HTR-8/SVneo (cell line): Measurements from ENCODE around the gene BTBD9.
A peak's percentile ranks its signal among the peaks of the same experiment; 100 is the strongest.

ENCODE experiments used
- DNase-seq: peaks from one replicate; pipeline ENCODE4 v3.0.0; 2011; ENCODE audit warnings: low spot score, mixed read lengths; ENCODE audit not compliant: insufficient read length
- FAIRE-seq: peaks from 2 replicates; lab custom pipeline; 2011; peaks lifted over from hg19 to GRCh38; lab: Jason Lieb, UNC

Gene BTBD9

DNA sequence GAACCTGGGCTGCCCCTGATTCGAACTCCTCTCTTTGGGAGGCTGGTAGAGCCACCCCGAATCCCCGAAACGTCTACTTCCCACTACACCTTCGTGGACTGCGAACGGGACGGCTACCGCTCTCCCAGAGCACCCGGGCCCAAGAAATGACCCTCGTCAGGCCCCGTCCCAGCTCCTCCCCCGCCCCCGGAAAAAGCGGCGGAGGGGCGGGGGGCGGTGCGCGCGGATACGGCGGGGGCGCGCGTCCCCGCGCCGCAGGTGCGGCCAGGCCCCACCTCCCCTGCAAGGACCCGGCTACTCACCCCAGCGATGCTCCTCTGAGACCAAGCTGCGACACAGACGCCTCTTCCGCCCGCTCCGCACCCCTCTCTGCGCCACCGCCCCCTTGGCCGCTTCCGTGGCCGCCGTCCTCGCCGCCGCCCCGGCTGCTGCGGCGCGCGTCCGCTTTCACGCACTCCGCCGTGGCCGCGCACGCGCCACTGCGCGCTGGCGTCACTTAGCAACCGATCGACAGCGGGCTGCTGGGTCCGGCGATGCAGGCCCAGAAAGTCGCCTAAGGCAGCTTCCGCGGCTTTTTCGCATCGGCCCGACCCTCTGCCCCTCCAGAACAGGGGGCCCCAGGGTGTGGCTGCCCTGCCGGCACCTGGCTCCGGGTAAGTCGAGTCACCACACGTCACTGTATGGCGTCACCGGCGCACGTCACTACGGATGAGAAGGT lies at the start of gene BTBD9:
TSS of gene BTBD9 (minus strand) at position 432 of the 718 bp plus-strand sequence.
- DNase-seq (peak; percentile 78), FAIRE-seq (peak; percentile 89)

DNA sequence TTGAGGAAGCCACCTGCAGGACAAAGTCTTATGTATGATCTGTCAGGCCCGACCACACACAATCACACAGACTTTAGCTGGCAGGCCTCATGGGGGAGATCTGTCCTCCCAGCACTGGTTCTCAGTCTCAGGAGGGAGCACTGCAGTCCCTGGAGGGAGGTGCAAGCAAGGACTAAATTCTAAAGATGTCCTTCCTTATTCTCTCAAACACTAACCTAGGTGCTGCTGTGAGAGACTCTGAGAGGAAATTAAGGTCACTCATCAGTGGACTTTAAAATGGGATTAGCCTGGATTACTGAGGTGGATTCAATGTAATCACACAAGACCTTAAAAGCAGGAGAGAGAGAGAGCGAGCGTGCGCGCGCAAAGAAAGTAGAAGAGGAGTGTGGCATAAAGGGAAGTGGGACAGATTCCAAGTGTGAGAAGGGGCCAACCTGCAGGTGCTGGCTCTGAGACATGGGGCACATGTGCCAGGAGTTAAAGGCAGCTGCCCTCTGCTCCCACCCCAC lies 48.9 kb upstream of the BTBD9 start:
- DNase-seq, result no peak
- FAIRE-seq, result no peak

DNA sequence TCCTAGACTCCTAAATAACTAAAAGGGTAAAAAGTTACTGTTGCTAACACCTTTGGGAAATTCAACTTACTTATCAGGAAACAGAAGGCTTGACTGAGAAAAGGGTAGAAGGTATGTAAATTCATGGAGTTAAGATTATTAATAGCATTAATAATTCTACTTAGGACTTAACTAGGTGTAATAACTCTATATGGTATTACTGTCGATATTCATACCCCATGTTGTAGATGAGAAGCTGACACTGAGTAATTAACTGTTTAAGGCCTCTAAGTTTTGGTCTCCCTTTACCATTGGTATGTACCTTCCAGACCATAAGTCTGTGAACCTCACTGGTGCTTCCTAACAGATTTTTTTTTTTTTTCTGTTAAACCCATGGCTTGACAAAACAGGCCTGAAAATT lies 47.8 kb upstream of the BTBD9 start:
- FAIRE-seq (no peak), DNase-seq (no peak)

DNA sequence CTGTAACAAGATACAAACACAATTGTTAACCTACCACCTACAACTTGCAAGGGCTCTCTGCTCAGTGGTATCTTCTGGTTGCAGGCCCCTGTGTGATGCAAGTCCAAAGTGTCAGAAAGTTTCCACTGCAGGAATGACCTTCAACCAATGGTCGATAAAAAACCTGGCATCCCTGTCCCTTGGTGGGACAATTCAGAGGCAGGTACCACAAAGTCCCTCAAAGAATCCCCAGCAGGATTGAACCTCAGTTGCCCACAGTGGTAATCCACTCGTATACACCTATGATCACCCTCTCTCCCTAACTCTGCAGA lies 47.3 kb upstream of the BTBD9 start:
- FAIRE-seq (no peak), DNase-seq (no peak)

DNA sequence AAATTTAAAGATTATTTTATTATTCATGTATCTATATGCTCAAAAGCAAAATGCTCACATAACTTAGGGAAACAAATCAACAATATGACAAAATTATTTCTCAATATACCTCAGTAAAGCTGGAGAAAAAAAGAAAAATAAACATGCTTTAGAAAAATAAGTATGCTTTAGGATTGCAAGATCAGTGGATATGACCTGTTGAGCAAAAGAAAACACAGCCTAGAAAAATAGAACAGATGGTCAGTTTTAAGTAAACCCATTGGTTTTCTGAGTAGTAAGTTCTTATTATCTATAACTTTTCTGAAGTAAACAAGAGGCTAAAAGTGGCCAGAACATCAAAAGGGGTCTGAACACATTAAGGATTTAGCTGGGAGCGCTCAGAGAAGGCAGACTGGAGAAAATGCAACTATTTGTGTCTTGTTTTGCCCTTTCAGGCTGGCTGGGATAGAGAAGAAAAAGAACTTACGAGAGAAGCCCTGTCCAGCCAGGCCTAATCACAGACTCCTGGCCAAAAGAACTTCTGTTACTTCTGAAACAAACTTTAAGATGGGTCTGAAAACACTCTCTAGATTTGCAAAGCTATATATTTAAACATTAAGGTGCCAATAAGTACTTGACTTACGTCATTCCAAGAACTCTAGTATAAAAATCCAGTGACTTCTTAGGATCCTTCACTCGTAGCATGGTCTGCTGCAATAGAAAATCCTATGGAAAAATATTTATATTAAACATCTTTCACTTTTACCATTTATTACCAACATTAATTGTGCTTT lies 46.7 kb upstream of the BTBD9 start:
- no peak for FAIRE-seq
- no peak for DNase-seq

DNA sequence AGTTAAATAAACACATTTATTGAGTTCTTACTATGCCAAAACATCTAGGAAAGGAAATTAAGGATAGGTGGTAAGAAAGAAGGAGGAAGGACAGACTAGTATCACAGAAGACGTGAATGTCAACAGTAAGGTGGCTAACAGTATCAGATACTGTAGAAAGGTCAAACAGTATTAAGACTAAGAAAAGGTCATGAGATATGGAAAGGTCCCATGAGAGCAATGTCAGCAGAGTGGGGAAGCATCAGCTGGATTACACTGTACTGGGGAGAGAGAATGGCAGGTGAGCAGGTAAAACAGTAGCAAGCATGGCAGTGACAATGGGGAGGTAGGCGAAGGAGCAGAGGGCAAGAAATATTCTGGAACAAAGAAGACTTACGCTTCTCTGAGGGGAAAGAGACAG lies 45.2 kb upstream of the BTBD9 start:
- DNase-seq, result no peak
- FAIRE-seq, result no peak

DNA sequence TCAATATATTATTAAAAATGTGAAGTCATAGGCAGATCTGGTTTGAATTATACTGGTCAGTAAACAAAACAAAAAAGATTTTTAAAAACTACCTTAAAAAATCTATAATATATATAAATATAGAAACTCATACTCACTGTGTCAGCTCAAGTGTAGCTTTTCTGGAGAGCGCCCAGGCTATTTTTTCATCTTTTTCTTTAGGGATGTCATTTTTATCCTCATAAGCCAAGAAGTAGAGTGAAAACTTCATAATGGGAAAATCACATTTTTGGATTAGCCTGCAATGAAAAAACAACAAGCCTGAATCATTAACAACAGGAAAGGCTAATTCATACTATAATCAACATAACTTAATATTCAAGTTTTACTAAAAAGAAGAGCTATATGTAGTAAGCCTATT lies 44.5 kb upstream of the BTBD9 start:
- DNase-seq (no peak), FAIRE-seq (no peak)

DNA sequence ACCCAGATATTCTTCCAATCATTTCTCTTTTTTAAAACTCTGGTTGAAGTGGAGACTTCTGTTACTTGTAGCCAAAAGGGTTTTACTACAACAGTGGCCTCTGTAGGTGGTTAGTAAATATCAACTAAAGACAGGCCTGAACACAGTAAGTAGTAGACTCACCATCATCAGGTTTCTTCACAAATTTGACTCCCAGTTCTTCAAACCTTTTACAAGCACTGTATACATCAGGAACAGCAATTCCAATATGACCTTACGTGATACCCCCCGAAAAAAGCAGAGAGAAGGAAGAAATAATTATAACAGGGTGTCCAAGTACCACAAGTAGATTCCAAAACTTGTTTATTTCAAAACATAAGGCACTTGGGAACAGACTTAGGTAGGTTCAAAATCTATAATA lies 42.1 kb upstream of the BTBD9 start:
- FAIRE-seq, result no peak
- DNase-seq, result no peak

DNA sequence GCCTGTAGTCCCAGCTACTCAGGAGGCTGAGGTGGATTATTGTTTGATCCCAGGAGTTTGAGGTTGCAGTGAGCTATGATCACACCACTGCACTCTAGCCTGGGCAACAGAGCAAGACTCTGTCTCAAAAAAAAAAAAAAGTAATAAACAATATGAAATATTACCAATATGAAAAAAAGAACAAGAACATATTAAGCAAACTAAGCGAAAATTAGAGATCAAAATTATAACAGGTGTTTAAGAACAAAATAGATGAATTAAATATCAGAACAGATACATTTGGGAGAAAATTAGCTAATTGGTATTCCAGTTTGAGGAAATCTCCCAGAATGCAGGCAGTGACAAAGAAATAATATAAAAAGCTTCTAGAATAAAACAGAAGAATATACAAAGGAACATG lies 39.9 kb upstream of the BTBD9 start:
- no peak for DNase-seq
- no peak for FAIRE-seq

DNA sequence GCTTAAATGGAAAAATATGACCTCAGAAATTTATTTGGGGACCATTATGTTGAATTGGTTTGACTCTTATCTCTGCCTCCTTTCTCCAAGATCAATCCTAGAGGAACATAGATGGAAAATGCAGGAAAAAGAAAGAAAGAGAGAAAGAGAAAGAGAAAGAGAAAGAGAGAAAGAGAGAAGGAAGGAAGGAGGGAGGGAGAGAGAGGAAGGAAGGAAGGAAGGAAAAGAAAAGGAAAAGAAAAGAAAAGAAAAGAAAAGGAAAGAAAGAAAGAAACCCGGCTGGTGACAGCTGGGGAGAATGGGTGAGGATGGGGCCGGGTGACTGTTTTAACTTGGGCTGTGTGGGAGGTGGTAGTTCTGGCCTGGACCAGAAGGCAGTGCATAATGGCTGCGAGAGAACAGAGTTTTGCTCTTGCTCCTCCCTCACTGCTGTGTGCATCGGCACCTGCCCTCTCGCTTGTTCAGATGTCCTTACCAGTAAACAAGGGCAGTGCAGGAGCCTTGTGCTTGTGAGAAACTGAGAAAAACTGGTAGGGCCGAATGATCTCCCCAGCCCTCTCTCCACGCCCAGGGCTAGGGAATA lies 38.5 kb upstream of the BTBD9 start:
- DNase-seq (no peak), FAIRE-seq (no peak)

DNA sequence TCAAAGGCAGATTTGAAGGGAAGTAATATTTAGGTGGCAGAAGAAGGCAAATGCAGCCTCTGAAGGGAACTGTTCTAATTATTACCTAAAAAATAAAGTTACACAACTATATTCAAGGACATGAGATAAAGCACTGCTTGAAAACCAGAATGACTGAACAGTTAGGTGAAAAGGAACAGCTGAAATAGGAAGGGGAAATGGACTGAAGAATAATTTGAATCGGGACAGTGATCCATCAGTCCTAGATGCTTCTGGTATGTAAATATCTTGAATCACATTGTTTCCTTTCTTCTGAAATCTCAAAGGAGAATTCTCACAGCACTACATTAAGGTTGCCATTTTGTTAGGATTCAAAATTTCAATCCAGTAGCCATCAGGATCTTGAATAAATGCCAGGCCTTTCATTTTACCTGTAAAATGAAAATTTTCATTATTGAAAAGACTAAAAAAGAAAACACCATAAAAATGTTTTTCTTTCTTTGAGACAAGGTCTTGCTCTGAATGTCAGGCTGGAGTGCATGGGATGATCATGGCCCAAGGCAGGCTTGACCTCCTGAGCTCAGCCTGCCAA lies 37.3 kb upstream of the BTBD9 start:
- DNase-seq (no peak), FAIRE-seq (no peak)

DNA sequence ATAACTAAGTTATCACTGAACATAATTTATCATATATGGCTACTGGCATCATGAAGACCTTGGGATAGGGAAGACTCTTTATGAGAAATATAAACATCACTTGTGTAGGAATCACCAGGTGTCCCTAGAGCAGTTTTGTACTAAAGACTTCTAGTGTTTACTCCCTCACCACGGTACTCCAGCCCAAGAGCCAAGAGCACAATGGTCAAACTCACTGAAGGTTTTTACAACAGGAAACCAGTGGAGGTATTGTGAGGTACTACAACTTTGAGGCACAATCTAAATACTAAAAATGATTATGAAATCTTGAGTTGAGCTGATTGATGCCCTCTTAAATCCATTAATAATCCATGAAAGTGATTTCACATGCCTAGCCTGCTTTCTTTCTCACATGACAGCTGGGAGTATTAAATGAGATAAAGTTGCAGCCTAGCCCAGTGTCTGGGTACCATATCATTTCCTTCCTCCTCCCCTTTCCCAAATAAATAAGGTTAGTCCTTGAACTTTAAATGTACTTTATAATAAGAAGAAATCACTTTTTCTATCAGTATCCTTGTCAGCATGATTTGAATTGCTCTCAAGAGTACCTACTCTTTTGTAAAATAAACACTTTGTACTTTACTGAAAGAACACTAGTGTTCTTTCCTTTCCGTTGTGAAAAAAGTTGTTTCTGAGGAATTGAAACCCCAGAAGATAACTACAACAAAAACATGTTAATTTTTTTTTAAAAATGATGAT lies 36.7 kb upstream of the BTBD9 start:
- no peak for FAIRE-seq
- DNase-seq, result no peak

DNA sequence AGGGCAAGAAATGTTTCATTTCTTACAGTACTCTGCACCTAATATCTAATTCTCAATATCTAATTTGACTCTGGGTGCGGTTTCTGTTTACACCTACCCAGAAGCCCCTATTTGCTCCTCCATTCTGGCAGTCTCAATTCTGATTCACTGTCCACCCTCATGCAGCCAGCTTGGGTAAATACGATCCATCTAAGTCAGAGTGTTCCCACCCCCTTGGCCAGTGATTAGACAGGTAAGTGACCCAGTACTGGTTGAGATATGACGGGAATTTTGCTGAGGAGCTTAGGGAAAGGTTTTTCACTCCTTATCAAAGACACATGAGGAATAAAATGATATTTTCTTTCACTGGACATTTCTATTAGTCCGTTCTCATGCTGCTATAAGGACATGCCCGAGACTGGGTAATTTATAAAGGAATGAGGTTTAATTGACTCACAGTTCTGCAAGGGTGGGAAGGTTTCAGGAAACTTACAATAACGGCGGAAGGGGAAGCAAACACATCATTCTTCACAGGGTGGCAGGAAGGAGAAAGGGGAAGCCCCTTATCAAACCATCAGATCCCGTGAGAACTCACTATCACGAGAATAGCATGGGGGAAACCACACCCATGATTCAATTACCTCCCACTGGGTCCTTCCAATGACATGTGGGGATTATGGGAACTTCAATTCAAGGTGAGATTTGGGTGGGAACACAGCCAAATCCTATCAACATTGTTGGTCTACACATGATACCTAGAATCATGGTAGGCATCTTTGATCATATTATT lies 33.9 kb upstream of the BTBD9 start:
- FAIRE-seq, result no peak

DNA sequence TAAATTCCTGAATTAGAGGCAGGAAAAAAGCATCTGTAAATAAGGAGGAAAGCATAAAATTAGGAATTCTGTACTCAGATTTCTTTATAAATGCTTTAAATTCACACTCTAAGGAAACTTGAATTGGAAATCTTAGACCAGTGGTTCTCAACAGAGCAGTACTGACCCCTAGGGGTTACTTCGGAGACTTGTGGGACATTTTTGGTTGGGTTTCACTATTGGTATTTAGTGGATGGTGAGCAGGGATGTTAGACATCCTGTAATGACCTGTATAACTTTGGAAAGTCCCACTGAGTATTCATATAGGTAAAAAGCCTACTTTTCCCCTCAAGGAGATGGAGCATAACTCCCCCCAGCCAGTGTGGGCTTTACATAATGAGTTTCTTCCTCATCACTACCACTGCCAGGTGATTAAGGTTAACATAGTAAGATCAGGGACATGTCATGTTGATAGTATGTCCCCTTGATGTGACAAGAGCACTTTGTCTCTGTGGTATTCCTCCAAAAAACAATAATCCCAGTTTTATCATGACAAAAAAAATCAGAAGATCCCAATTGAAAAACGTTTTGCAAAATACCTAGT lies 32.2 kb upstream of the BTBD9 start:
- peak; percentile 56 for DNase-seq
- FAIRE-seq, result peak; percentile 33

More for the DNA sequence above, 33.9 kb upstream of the BTBD9 start:
- DNase-seq, result no peak

DNA sequence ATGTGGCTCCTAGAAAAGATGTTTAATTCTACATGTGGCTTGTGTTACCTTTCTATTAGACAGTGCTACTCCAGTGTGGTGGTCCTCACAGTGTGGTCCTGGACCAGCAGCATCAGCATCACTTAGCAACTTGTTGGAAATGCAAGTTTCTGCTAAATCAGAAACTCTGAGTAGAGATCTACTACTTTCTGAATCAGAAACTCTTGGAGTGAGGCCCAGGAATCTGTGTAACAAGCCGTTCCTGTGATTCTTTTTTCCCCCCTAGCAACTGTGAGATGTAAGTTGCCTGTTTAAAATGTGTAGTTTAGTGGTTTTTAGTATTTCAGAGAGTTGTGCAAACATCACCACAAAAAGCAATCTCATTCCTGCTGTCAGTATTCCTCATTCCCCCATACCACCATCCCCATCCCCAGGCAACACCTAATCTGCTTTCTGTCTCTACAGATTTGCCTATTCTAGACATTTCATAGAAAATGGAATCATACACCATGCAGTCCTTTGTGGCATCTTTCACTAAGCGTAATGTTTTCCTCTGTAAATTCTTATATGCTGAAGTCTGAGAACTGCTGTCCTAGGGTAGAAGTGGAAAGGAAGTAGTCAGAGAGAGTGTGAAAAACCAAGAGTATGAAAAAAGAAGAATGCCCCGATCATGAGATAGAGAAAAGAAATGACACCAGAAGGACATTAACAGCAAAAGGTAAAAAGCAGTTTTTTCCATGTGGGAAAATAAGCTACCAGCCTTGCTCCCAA lies 18.9 kb upstream of the BTBD9 start:
- FAIRE-seq (no peak), DNase-seq (no peak)

DNA sequence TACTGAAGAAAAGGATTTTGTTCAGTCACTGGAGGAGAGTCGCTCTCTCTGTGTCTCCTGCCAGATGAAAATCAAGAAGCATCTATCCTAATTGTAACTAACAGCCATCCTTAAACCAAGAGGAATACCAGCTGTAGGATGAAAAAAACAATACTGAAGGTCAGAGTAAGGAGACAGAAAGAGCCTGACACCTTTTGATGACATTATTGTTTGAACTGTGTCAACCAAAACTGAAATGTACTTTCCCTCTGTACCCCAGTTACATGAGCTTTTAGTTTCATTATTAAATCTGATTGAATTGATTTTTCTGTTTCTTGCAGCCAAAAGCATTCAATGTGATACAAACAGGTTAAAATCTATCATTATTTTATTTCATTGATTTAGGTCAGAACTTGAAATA lies 17.2 kb upstream of the BTBD9 start:
- DNase-seq, result no peak
- FAIRE-seq, result no peak

DNA sequence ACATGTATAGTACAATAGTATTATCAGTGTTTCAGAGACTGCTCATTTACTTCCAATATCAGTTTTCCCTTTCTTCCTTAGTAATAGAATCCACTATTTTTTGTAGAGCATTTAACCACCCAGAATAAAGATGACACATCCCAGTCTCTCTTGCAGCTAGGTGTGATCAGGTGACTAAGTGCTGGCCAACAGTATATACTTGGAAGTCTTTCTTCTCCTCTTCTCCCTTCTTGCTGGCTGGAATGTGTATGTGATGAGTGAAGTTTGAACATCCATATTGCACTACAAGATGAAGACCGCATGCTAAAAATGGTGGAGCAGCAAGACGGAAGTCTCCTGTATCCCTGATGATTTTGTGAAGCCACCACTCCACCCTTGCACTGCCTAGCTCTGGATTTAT lies 14.5 kb upstream of the BTBD9 start:
- no peak for FAIRE-seq
- DNase-seq, result no peak

DNA sequence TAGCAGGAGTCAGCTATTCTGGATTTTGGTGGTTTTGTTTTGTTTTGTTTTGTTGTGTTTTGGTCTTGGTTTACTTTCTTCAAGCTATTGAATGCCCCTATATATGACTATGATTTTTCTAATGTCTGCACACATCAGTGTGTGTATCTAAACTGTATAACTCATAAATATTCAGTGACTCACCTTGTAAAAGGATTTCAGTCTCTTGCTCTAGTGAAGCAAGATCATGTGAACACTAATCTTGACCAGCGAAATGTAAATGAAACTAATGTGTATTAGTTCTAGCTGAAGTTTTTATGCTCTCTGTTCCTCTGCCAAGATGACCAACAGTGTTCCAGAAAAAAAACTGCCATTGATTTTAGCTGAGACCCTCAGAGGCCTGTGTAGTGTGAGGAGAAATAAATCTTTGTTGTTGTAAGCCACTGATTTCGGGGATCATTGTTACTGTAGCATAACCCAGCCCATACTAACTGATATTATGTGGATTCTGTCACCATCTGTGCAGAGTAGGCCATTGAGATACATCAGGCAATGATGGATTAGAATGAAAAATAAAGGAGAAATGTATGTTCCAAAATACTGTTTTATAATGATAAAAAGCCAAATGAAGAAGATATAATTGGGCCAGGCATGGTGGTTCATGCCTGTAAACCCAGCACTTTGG lies 11.5 kb upstream of the BTBD9 start:
- no peak for FAIRE-seq
- no peak for DNase-seq
